ENCODE data around the gene ZNF616.

DNA sequence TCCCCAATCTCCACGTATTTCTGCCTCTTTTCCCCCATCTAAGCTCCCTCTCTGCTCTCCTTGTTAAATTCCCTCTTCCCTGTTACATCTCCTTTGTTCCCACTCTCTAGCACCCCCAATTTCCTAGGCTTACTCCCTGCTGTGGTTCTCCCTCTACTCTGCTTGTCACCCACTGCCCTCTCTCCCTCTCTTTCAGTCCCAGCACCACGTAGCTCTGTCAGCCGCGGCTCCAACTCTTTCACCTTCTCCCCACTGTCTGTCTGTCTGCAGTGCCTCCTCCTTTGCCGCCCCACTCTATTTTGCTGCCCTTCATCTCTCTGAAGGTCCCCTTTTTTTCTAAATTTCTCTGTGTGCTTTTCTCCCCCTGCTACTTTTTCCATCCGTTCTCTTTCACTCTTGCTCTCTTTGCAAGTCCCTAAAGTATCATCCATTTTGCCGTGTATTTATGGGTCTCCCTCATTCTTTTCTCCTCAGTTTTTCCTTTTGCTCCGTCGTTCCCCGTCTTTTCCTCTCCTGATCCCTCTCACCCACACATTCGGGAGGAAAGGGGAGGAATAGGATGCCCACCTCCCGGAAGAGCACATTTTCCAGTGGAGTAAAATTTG lies 45.1 kb downstream of the ZNF616 start:
- TF ChIP-seq, protein P1, sequence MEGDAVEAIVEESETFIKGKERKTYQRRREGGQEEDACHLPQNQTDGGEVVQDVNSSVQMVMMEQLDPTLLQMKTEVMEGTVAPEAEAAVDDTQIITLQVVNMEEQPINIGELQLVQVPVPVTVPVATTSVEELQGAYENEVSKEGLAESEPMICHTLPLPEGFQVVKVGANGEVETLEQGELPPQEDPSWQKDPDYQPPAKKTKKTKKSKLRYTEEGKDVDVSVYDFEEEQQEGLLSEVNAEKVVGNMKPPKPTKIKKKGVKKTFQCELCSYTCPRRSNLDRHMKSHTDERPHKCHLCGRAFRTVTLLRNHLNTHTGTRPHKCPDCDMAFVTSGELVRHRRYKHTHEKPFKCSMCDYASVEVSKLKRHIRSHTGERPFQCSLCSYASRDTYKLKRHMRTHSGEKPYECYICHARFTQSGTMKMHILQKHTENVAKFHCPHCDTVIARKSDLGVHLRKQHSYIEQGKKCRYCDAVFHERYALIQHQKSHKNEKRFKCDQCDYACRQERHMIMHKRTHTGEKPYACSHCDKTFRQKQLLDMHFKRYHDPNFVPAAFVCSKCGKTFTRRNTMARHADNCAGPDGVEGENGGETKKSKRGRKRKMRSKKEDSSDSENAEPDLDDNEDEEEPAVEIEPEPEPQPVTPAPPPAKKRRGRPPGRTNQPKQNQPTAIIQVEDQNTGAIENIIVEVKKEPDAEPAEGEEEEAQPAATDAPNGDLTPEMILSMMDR (IDR thresholded peaks at IDR 0.05 in 4 of 5, conservative IDR thresholded peaks at IDR 0.05 in 1 of 5), result no peak
- no peak for TF ChIP-seq POLR2A (IDR thresholded peaks at IDR 0.05)
